Psoas muscle (tissue), 8 donors: Measurements from ENCODE around the gene ASAP2. TPM values are rescaled to one million over a fixed set of nuclear protein-coding genes. Genes with fewer than 3 reads are reported as not detected.
A peak's percentile ranks its signal among the peaks of the same experiment; 100 is the strongest.

ENCODE experiments used
- ATAC-seq, 4 donors: fragments of 200-7000 bp; cut with Tn5 transposase; one replicate each; pipeline ENCODE4 v1.9.1; 2020; ENCODE audit warnings: moderate library complexity in 3 of 4, mild to moderate bottlenecking in 2 of 4
- DNase-seq, 2 donors: peaks; one replicate each; pipeline ENCODE4 v3.0.0-alpha.2; 2020
- H3K27ac ChIP-seq: fragments of 200-600 bp; one replicate; pipeline ENCODE4 v1.8.0; 2022
- H3K27me3 ChIP-seq, 3 donors: fragments of 200-600 bp in 1 of 3; one replicate each; pipeline versions ENCODE4 v1.6.1 to v1.8.0; 2013 to 2022; ENCODE audit warnings: low read length in 2 of 3, mild to moderate bottlenecking in 2 of 3, moderate library complexity in 1 of 3; ENCODE audit not compliant: insufficient read depth in 3 of 3
- H3K36me3 ChIP-seq, 2 donors: fragments of 200-600 bp in 1 of 2; one replicate each; pipeline versions ENCODE4 v1.6.1 to v1.8.0; 2013 to 2022; ENCODE audit warnings: low read depth in 1 of 2, mild to moderate bottlenecking in 1 of 2, moderate library complexity in 1 of 2; ENCODE audit not compliant: insufficient read depth in 1 of 2
- H3K4me1 ChIP-seq: fragments of 200-600 bp; one replicate; pipeline ENCODE4 v1.8.0; 2022
- H3K4me3 ChIP-seq: fragments of 200-600 bp; one replicate; pipeline ENCODE4 v1.8.0; 2022; ENCODE audit warnings: mild to moderate bottlenecking
- H3K9me3 ChIP-seq: fragments of 200-600 bp; one replicate; pipeline ENCODE4 v1.8.0; 2022
- CTCF ChIP-seq: fragments of 200-600 bp; IDR thresholded peaks from one replicate; pipeline ENCODE4 v1.8.0; 2022; ENCODE audit warnings: antibody characterized with exemption
- WGBS, 3 donors: extraction: QIAGEN DNeasy Blood & Tissue Kit; methylation state at CpG; one replicate each; pipeline versions ENCODE4 v1.1.6 to v1.1.7; 2013; 5-methylcytosine and 5-hydroxymethylcytosine counted together
- intact Hi-C, 2 donors: fragments of 100-400 bp; cut with DNase I; formaldehyde crosslinking; loops; one replicate each; pipeline versions ENCODE4 v1.11.0 to v1.14.2; 2022
- polyA plus RNA-seq, 3 donors: library from polyadenylated mRNA; stranded (reverse); fragments of 200-250 nt; gene quantifications; one replicate each; pipeline ENCODE4 v1.2.3, GENCODE V29; 2013
- total RNA-seq, 4 donors: library from RNA; stranded (reverse); fragmentation: NEBNext Ultra II Directional in 2 of 4; extraction: Animal tissue kit (Norgen Biotek cat#: 25700) in 2 of 4; gene quantifications; one replicate each; pipeline versions ENCODE4 v1.2.1 to v1.2.4, GENCODE V29; 2021 to 2023
- donor health status: healthy with polysubstance abuse.
- donor health status: DM: no; HTN: no; CAD: no; lungs with moderate emphysema.
- donor health status: Bipolar disorder and iron deficiency.
- donor health status: healthy.
- donor health status: DM: yes; HTN: yes; CAD: no.
- donor health status: DM: no; HTN: no; CAD: no.
- donor health status: DM: no; HTN: no; CAD: no.
- donor health status: DM: yes; HTN: yes; CAD: no.

ASAP2 gene
- total and polyA plus RNA-seq, 7 donors = 1.6 to 9.0 (median 3.3) TPM

GRCh38 chr2:9423100-9423921 is 216.7 kb downstream of the ASAP2 start, which contains the start of the genes CPSF3 and ITGB1BP1:
TSS of gene CPSF3 (plus strand) at chr2:9423654. CDS start at chr2:9423774, 120 bp downstream.
TSS of gene ITGB1BP1 (minus strand) at chr2:9423528. CDS start at chr2:9418697, 4,831 bp downstream.
- TF ChIP-seq CTCF = no peak
- peak within 1 kb of the TSS; percentile 89 for H3K4me3 ChIP-seq
- 0 to 1% (median 0%) methylated on average over 59 to 91 of the region's 91 CpGs for WGBS, 3 donors
- peak within 1 kb of the TSS; percentile 86 for H3K27ac ChIP-seq
- ATAC-seq = peak; percentile 97 to 98 (median 98)
- H3K4me1 ChIP-seq = peaks cover 35% of the 10 kb centered on the region
- no peaks in the 10 kb centered on the region for H3K27me3 ChIP-seq
- DNase-seq = peak; percentile 98 to 99
- no peaks in the 10 kb centered on the region for H3K9me3 ChIP-seq
- peaks cover 0 to 7% of the 10 kb centered on the region in 2 donors for H3K36me3 ChIP-seq
- intact Hi-C loops = loop anchor here (10.0 kb wide), 2 partner anchors 279 to 1021 kb away; partner anchors contain the start of gene ODC1 (in 1 of the 2)

GRCh38 chr2:9423922-9424272 is 217.3 kb downstream of the ASAP2 start:
- Histone ChIP-seq H3K36me3 (peaks cover 0 to 7% of the 10 kb centered on the region in 2 donors), H3K4me3 (peak overlapping the region; percentile 89), H3K27me3 (no peaks in the 10 kb centered on the region), H3K27ac (peak overlapping the region; percentile 86), H3K9me3 (no peaks in the 10 kb centered on the region), H3K4me1 (peaks cover 35% of the 10 kb centered on the region)
- DNase-seq (no peak), ATAC-seq (peak in 1 of 4 donors; percentile 8)
- 0 to 1% (median 1%) methylated on average over 21 of the region's 21 CpGs for WGBS, 3 donors
- TF ChIP-seq CTCF = no peak
- intact Hi-C loops = loop anchor here (10.0 kb wide), 2 partner anchors 279 to 1021 kb away; partner anchors contain the start of gene ODC1 (in 1 of the 2)

GRCh38 chr2:9424447-9425164 is 218.0 kb downstream of the ASAP2 start:
- TF ChIP-seq CTCF = no peak
- peaks cover 31% of the 10 kb centered on the region for H3K4me1 ChIP-seq
- peaks cover 0 to 14% of the 10 kb centered on the region in 2 donors for H3K36me3 ChIP-seq
- H3K27me3 ChIP-seq = no peaks in the 10 kb centered on the region
- intact Hi-C loops = loop anchor here (10.0 kb wide), 2 partner anchors 280 to 1020 kb away; partner anchors contain the start of gene ODC1 (in 1 of the 2)
- H3K27ac ChIP-seq = no peak overlapping the region
- DNase-seq = no peak
- H3K4me3 ChIP-seq = peak overlapping the region; percentile 89
- no peak for ATAC-seq
- 69 to 75% (median 70%) methylated on average over 11 of the region's 11 CpGs for WGBS, 3 donors
- H3K9me3 ChIP-seq = no peaks in the 10 kb centered on the region

- no peak overlapping the region for H3K27ac ChIP-seq
- TF ChIP-seq CTCF = no peak
- DNase-seq (no peak), ATAC-seq (no peak)
- no peak overlapping the region for H3K4me3 ChIP-seq
- H3K9me3 ChIP-seq = no peaks in the 10 kb centered on the region
- intact Hi-C loops = loop anchor here (10.0 kb wide), 2 partner anchors 284 to 1016 kb away; partner anchors contain the start of gene ODC1 (in 1 of the 2)
- peaks cover 1 to 56% of the 10 kb centered on the region in 2 donors for H3K36me3 ChIP-seq
- H3K4me1 ChIP-seq = peaks cover 9% of the 10 kb centered on the region
- WGBS, 3 donors = 68 to 80% (median 74%) methylated on average over 5 of the region's 5 CpGs
- no peaks in the 10 kb centered on the region for H3K27me3 ChIP-seq
Observed at GRCh38 chr2:9428965-9429577, 222.5 kb downstream of the ASAP2 start.
